Smooth muscle cell (in vitro differentiated cells): ENCODE results near the gene WDR17. TPM values are rescaled to one million over a fixed set of nuclear protein-coding genes. Genes with fewer than 3 reads are reported as not detected.

Experiments used
- DNase-seq: peaks from one replicate; lab custom pipeline; 2025; ENCODE audit not compliant: unreplicated experiment; lab: John Stamatoyannopoulos, UW
- H2AFZ ChIP-seq: fragments of 200-600 bp; sonication (generic); 2 replicates; pipeline ENCODE4 v1.6.0; 2016; ENCODE audit warnings: antibody characterized with exemption, low read depth, mild to moderate bottlenecking
- H3F3A ChIP-seq: fragments of 200-600 bp; sonication (generic); 2 replicates; pipeline ENCODE4 v1.6.0; 2017; ENCODE audit warnings: antibody characterized with exemption, low read depth
- H3K27ac ChIP-seq: fragments of 200-600 bp; sonication (generic); 2 replicates; pipeline ENCODE4 v1.5.1; 2016; ENCODE audit warnings: low read depth, mild to moderate bottlenecking
- H3K27me3 ChIP-seq: fragments of 200-600 bp; sonication (generic); 2 replicates; pipeline ENCODE4 v1.6.1; 2016; ENCODE audit warnings: low read depth, mild to moderate bottlenecking
- H3K36me3 ChIP-seq: fragments of 200-600 bp; sonication (generic); 2 replicates; pipeline ENCODE4 v1.5.1; 2016; ENCODE audit warnings: low read depth
- H3K4me1 ChIP-seq: fragments of 200-600 bp; sonication (generic); 2 replicates; pipeline ENCODE4 v1.5.1; 2016; ENCODE audit warnings: low read depth
- H3K4me2 ChIP-seq: fragments of 200-600 bp; sonication (generic); 2 replicates; pipeline ENCODE4 v1.6.0; 2016; ENCODE audit warnings: mild to moderate bottlenecking
- H3K4me3 ChIP-seq: fragments of 200-600 bp; sonication (generic); 2 replicates; pipeline ENCODE4 v1.5.1; 2016; ENCODE audit warnings: mild to moderate bottlenecking
- H3K79me2 ChIP-seq: fragments of 200-600 bp; sonication (generic); 2 replicates; pipeline ENCODE4 v1.6.0; 2016; ENCODE audit warnings: low read depth, mild to moderate bottlenecking
- H3K9ac ChIP-seq: fragments of 200-600 bp; sonication (generic); 2 replicates; pipeline ENCODE4 v1.6.0; 2016; ENCODE audit warnings: low read depth
- H3K9me3 ChIP-seq: fragments of 200-600 bp; sonication (generic); replicated peaks from 2 replicates; pipeline ENCODE4 v1.5.1; 2016; ENCODE audit warnings: low read depth
- H4K20me1 ChIP-seq: fragments of 200-600 bp; sonication (generic); 2 replicates; pipeline ENCODE4 v1.6.0; 2016; ENCODE audit warnings: low read depth
- CTCF ChIP-seq: fragments of 200-600 bp; sonication (generic); IDR thresholded peaks from 2 replicates; pipeline ENCODE4 v1.5.1; 2017; ENCODE audit warnings: borderline replicate concordance, mild to moderate bottlenecking, antibody characterized with exemption; ENCODE audit not compliant: insufficient read depth, poor library complexity, severe bottlenecking
- WGBS: methylation state at CpG from one replicate; pipeline ENCODE4 v1.1.7; 2016; ENCODE audit warnings: low lambda C conversion rate; 5-methylcytosine and 5-hydroxymethylcytosine counted together
- polyA plus RNA-seq: library from polyadenylated mRNA; unstranded; fragments of >200 nt; fragmentation: Nextera tagmentation; extraction: Ambion mirVana; gene quantifications from 2 replicates; pipeline ENCODE4 v1.2.1, GENCODE V29; 2016
- total RNA-seq: library from RNA; depleted of rRNA; stranded (reverse); fragments of >200 nt; gene quantifications from 2 replicates; pipeline ENCODE4 v1.2.3, GENCODE V29; 2014

Gene WDR17
- total and polyA plus RNA-seq, 2 experiments from 2014 or later = 0.49 to 0.50 TPM

GRCh38 chr4:176123710-176124407, 58.2 kb downstream of the WDR17 start:
- Histone ChIP-seq H2AFZ (no peak overlapping the region), H3K9me3 (no peaks in the 10 kb centered on the region), H3K36me3 (no peaks in the 10 kb centered on the region), H4K20me1 (no peaks in the 10 kb centered on the region), H3K4me3 (no peak overlapping the region), H3K4me1 (no peaks in the 10 kb centered on the region), H3K79me2 (no peaks in the 10 kb centered on the region), H3K9ac (no peak overlapping the region), H3F3A (no peaks in the 10 kb centered on the region), H3K27ac (no peak overlapping the region), H3K27me3 (no peaks in the 10 kb centered on the region), H3K4me2 (peak overlapping the region; percentile 15)
- TF ChIP-seq CTCF = peak; percentile 58
- DNase-seq = no peak
- 49% methylated on average over 4 of the region's 4 CpGs for WGBS

GRCh38 chr4:176125063-176125462, 59.4 kb downstream of the WDR17 start:
- no peaks in the 10 kb centered on the region for H3K79me2 ChIP-seq
- H3K27me3 ChIP-seq = no peaks in the 10 kb centered on the region
- no peak for DNase-seq
- no peak overlapping the region for H3K27ac ChIP-seq
- H3K4me3 ChIP-seq = no peak overlapping the region
- no peaks in the 10 kb centered on the region for H3K9me3 ChIP-seq
- no peaks in the 10 kb centered on the region for H3F3A ChIP-seq
- no peaks in the 10 kb centered on the region for H3K36me3 ChIP-seq
- H3K9ac ChIP-seq = no peak overlapping the region
- H3K4me2 ChIP-seq = peak overlapping the region; percentile 47
- 37% methylated on average over 4 of the region's 4 CpGs for WGBS
- TF ChIP-seq CTCF = no peak
- H2AFZ ChIP-seq = no peak overlapping the region
- no peaks in the 10 kb centered on the region for H3K4me1 ChIP-seq
- H4K20me1 ChIP-seq = no peaks in the 10 kb centered on the region

- Histone ChIP-seq H3K9ac (no peak overlapping the region), H3K27ac (no peak overlapping the region), H2AFZ (no peak overlapping the region), H3K4me1 (no peaks in the 10 kb centered on the region), H3K4me2 (no peak overlapping the region), H4K20me1 (no peaks in the 10 kb centered on the region), H3K9me3 (no peaks in the 10 kb centered on the region), H3K36me3 (no peaks in the 10 kb centered on the region), H3F3A (no peaks in the 10 kb centered on the region), H3K4me3 (no peak overlapping the region), H3K27me3 (no peaks in the 10 kb centered on the region), H3K79me2 (no peaks in the 10 kb centered on the region)
- no peak for DNase-seq
- WGBS = 83% methylated on average over 2 of the region's 2 CpGs
- no peak for TF ChIP-seq CTCF
These were observed 69.0 kb downstream of the WDR17 start for GRCh38 chr4:176134670-176135069.

GRCh38 chr4:176137631-176138030, 72.0 kb downstream of the WDR17 start:
- no peaks in the 10 kb centered on the region for H3K36me3 ChIP-seq
- H2AFZ ChIP-seq = no peak overlapping the region
- no peaks in the 10 kb centered on the region for H3K9me3 ChIP-seq
- H3K27me3 ChIP-seq = no peaks in the 10 kb centered on the region
- no peak overlapping the region for H3K9ac ChIP-seq
- no peaks in the 10 kb centered on the region for H4K20me1 ChIP-seq
- no peaks in the 10 kb centered on the region for H3K4me1 ChIP-seq
- no peak for DNase-seq
- no peaks in the 10 kb centered on the region for H3K79me2 ChIP-seq
- no peak overlapping the region for H3K4me3 ChIP-seq
- H3K27ac ChIP-seq = no peak overlapping the region
- H3F3A ChIP-seq = no peaks in the 10 kb centered on the region
- no peak for TF ChIP-seq CTCF
- no peak overlapping the region for H3K4me2 ChIP-seq
